Pericardium fibroblast (primary cell): ENCODE data around the gene CD79A. TPM values are rescaled to one million over a fixed set of nuclear protein-coding genes. Genes with fewer than 3 reads are reported as not detected.

Source experiments
- total RNA-seq: library from RNA; depleted of rRNA; stranded (reverse); fragments of >200 nt; gene quantifications from 2 replicates; pipeline ENCODE4 v1.2.3, GENCODE V29; 2015

Gene CD79A
- total RNA-seq: 0.35 TPM in 1 of 2 replicates, not detected in the other

GRCh38 chr19:41876847-41877832, at the start of gene CD79A:
Gene CD79A (plus strand): TSS chr19:41877279. CDS start chr19:41877305, 26 bp downstream.

GRCh38 chr19:41844601-41845000, 32.5 kb upstream of the CD79A start, which contains the start of gene LYPD4:
Gene LYPD4 (minus strand): TSS chr19:41844683. CDS start chr19:41839285, 5,398 bp downstream.

GRCh38 chr19:41845001-41845050, 32.3 kb upstream of the CD79A start, which contains the start of gene DMRTC2:
Gene DMRTC2 (plus strand): TSS chr19:41845042. CDS start chr19:41847429, 2,387 bp downstream.

GRCh38 chr19:41859618-41860418, 17.3 kb upstream of the CD79A start, which contains the start of gene RPS19:
Gene RPS19 (plus strand): TSS chr19:41860255. CDS start chr19:41860775, 520 bp downstream.

GRCh38 chr19:41882568-41883462, 5.7 kb downstream of the CD79A start, which contains the start of gene ARHGEF1:
Gene ARHGEF1 (plus strand): TSS chr19:41883184. CDS start chr19:41888083, 4,899 bp downstream.

GRCh38 chr19:41928221-41928683, 51.2 kb downstream of the CD79A start, which contains the start of gene ERFL:
Gene ERFL (minus strand): TSS chr19:41928449. CDS start chr19:41912919, 15,530 bp downstream.

Other genes with a start within 250 kb of the CD79A start
- gene CEACAM7, start 189.0 kb upstream of the CD79A start, total RNA-seq: not detected in 2 replicates
- gene CEACAM5, start 168.7 kb upstream of the CD79A start, total RNA-seq: not detected in 2 replicates
- gene CEACAM6, start 121.7 kb upstream of the CD79A start, total RNA-seq: not detected in 2 replicates
- not detected in 2 replicates for gene CEACAM3, start 80.7 kb upstream of the CD79A start, total RNA-seq
- gene LYPD4, start 32.6 kb upstream of the CD79A start, total RNA-seq: not detected in 2 replicates
- gene DMRTC2, start 32.2 kb upstream of the CD79A start, total RNA-seq: not detected in 2 replicates
- 2,273 and 2,973 TPM in 2 replicates for gene RPS19, start 17.0 kb upstream of the CD79A start, total RNA-seq
- gene ARHGEF1, start 5.9 kb downstream of the CD79A start, total RNA-seq: 38.1 and 53.3 TPM in 2 replicates
- gene ERFL, start 51.2 kb downstream of the CD79A start, total RNA-seq: 0.23 and 0.77 TPM in 2 replicates
- gene RABAC1, start 82.0 kb downstream of the CD79A start, total RNA-seq: 305 and 454 TPM in 2 replicates
- 0.34 TPM in 1 of 2 replicates, not detected in the other for gene ATP1A3, start 117.0 kb downstream of the CD79A start, total RNA-seq
- gene GRIK5, start 192.9 kb downstream of the CD79A start, total RNA-seq: 0.77 TPM in 1 of 2 replicates, not detected in the other
- gene ZNF574, start 198.9 kb downstream of the CD79A start, total RNA-seq: 12.5 and 20.0 TPM in 2 replicates